HepG2 (cell line): ENCODE results near the gene SIVA1. TPM values are rescaled to one million over a fixed set of nuclear protein-coding genes. Genes with fewer than 3 reads are reported as not detected.
A peak's percentile ranks its signal among the peaks of the same experiment; 100 is the strongest.

Experiments used
- ATAC-seq: fragments of 200-7000 bp; cut with Tn5 transposase; 3 replicates; pipeline ENCODE4 v1.9.1; 2020; ENCODE audit warnings: mild to moderate bottlenecking, moderate library complexity
- BruUV-seq: library from RNA; stranded (reverse); fragments of 400-500 nt; replicated peaks from 2 replicates; lab custom pipeline; 2021; lab: Mats Ljungman, UMichigan
- CTCF ChIA-PET: fragments of 300-600 bp; formaldehyde crosslinking; extraction: SDS; loops from one replicate; lab custom pipeline; 2021; ENCODE audit warnings: low total read pairs, inconsistent platforms, low intra/inter-chr PET ratio; lab: Yijun Ruan, JAX
- POLR2A ChIA-PET: fragments of 350-600 bp; sonication (Branson Sonifier 250); formaldehyde crosslinking; loops from one replicate; lab custom pipeline; 2020; ENCODE audit warnings: antibody characterized with exemption, inconsistent platforms; lab: Yijun Ruan, JAX
- DNase-seq: peaks from one replicate; pipeline ENCODE4 v3.0.0-alpha.2; 2015; ENCODE audit warnings: low spot score
- FAIRE-seq: peaks from 3 replicates; lab custom pipeline; 2011; peaks lifted over from hg19 to GRCh38; lab: Jason Lieb, UNC
- H2AFZ ChIP-seq: one replicate; pipeline ENCODE4 v1.6.1; 2011; ENCODE audit warnings: low read length, inconsistent platforms
- H3K27ac ChIP-seq: fragments of 300-600 bp; 3 replicates; pipeline ENCODE4 v1.8.0; 2011; ENCODE audit warnings: mixed run types, mild to moderate bottlenecking, mixed read lengths, low read length, inconsistent platforms; ENCODE audit not compliant: insufficient read depth; ENCODE audit errors: extremely low read length
- H3K27me3 ChIP-seq, 2 experiments: fragments of 200-600 bp in 1 of 2; 2 replicates in 1 of 2; 3 replicates in 1 of 2; pipeline versions ENCODE4 v1.6.0 to v1.8.0; 2011; ENCODE audit warnings: low read length in 2 of 2, mild to moderate bottlenecking in 2 of 2, moderate library complexity in 2 of 2, inconsistent platforms in 1 of 2; ENCODE audit not compliant: insufficient read depth in 2 of 2, control insufficient read depth in 1 of 2
- H3K36me3 ChIP-seq, 2 experiments: fragments of 200-600 bp in 1 of 2; replicated peaks in 1 of 2; 2 replicates in 1 of 2; 3 replicates in 1 of 2; pipeline versions ENCODE4 v1.5.1 to v1.8.0; 2011; ENCODE audit warnings: low read length in 2 of 2, inconsistent platforms in 1 of 2; ENCODE audit not compliant: insufficient read depth in 2 of 2, control insufficient read depth in 1 of 2
- H3K4me1 ChIP-seq: 2 replicates; pipeline ENCODE4 v1.5.1; 2012; ENCODE audit warnings: low read length, inconsistent platforms; ENCODE audit not compliant: insufficient read depth
- H3K4me2 ChIP-seq: 2 replicates; pipeline ENCODE4 v1.6.0; 2011; ENCODE audit warnings: low read depth, low read length, inconsistent platforms
- H3K4me3 ChIP-seq, 3 experiments: fragments of 200-600 bp in 1 of 3; sonication (generic), shearing (Covaris generic) in 1 of 3; replicated peaks in 1 of 3; 2 replicates each; pipeline ENCODE4 v1.5.1; 2011 to 2016; ENCODE audit warnings: low read length in 3 of 3, inconsistent platforms in 2 of 3, low read depth in 2 of 3, mild to moderate bottlenecking in 2 of 3, control low read depth in 1 of 3, mixed read lengths in 1 of 3; ENCODE audit not compliant: insufficient read depth in 1 of 3
- H3K79me2 ChIP-seq: one replicate; pipeline ENCODE4 v1.6.1; 2011; ENCODE audit warnings: low read length, inconsistent platforms; ENCODE audit not compliant: insufficient read depth
- H3K9ac ChIP-seq: 2 replicates; pipeline ENCODE4 v1.6.0; 2011; ENCODE audit warnings: mild to moderate bottlenecking, low read depth, low read length, inconsistent platforms; ENCODE audit not compliant: insufficient read depth
- H3K9me3 ChIP-seq: 2 replicates; pipeline ENCODE4 v1.5.1; 2012; ENCODE audit warnings: mild to moderate bottlenecking, low read length
- H4K20me1 ChIP-seq: 2 replicates; pipeline ENCODE4 v1.6.0; 2011; ENCODE audit warnings: inconsistent platforms, mild to moderate bottlenecking, low read length, moderate library complexity; ENCODE audit not compliant: insufficient read depth
- CBX1 ChIP-seq: IDR thresholded peaks from one replicate; pipeline ENCODE4 v1.6.1; 2016; ENCODE audit warnings: antibody characterized with exemption, low read depth
- GZF1 ChIP-seq: sonication (generic); formaldehyde crosslinking; IDR thresholded peaks from 2 replicates; pipeline ENCODE4 v1.5.1; 2020; ENCODE audit warnings: mild to moderate bottlenecking, missing genetic modification reagents
- SNRNP70 ChIP-seq: fragments of 200-400 bp; formaldehyde crosslinking; IDR thresholded peaks from 2 replicates; pipeline ENCODE4 v1.6.1; 2017; ENCODE audit warnings: mild to moderate bottlenecking, low read depth, low read length, moderate library complexity
- STAG1 ChIP-seq: sonication (generic); formaldehyde crosslinking; IDR thresholded peaks from 2 replicates; pipeline ENCODE4 v1.4.0; 2020; ENCODE audit warnings: missing genetic modification reagents
- ZNF446 ChIP-seq: sonication (generic); formaldehyde crosslinking; IDR thresholded peaks from 2 replicates; pipeline ENCODE4 v1.5.0; 2020; ENCODE audit warnings: mild to moderate bottlenecking, missing genetic modification reagents
- ZNF484 ChIP-seq: sonication (generic); formaldehyde crosslinking; IDR thresholded peaks from 2 replicates; pipeline ENCODE4 v1.5.1; 2020; ENCODE audit warnings: mild to moderate bottlenecking, low read depth, missing genetic modification reagents, borderline replicate concordance
- ZNF746 ChIP-seq: sonication (generic); formaldehyde crosslinking; IDR thresholded peaks from 2 replicates; pipeline ENCODE4 v1.8.0; 2022; ENCODE audit warnings: mild to moderate bottlenecking, missing genetic modification reagents
- WGBS: methylation state at CpG from one replicate; pipeline ENCODE4 v1.1.6; 2017; ENCODE audit warnings: low lambda C conversion rate; 5-methylcytosine and 5-hydroxymethylcytosine counted together
- in situ Hi-C: cut with HindIII; loops from 2 replicates; pipeline ENCODE4 v1.10.0; 2017; ENCODE audit warnings: low pct_unique_long_range_greater_than_20kb; ENCODE audit not compliant: extremely low pct_ligation_motif_present
- intact Hi-C: fragments of 100-400 bp; cut with micrococcal nuclease; formaldehyde crosslinking; loops from one replicate; pipeline ENCODE4 v1.10.0; 2022; ENCODE audit not compliant: unreplicated experiment
- polyA plus RNA-seq, 8 experiments: library from polyadenylated mRNA; depleted of rRNA in 3 of 8; stranded (reverse) in 7 of 8; unstranded in 1 of 8; fragments of >200 nt; fragmentation: Illumina TruSeq in 4 of 8; extraction: Trizol in 4 of 8; gene quantifications; 2 replicates each; pipeline versions ENCODE4 v1.2.1 to v1.2.3, GENCODE V29; 2011 to 2016; ENCODE audit warnings: low read depth in 4 of 8, missing spikeins in 1 of 8, mixed read lengths in 1 of 8; ENCODE audit not compliant: insufficient read depth in 1 of 8
- total RNA-seq, 5 experiments: library from RNA; depleted of rRNA; stranded (reverse); fragments of >200 nt; fragmentation: Illumina TruSeq; extraction: Trizol; gene quantifications; 2 replicates each; pipeline ENCODE4 v1.2.3, GENCODE V29; 2016; ENCODE audit warnings: low read depth in 1 of 5
- TF ChIP-seq, protein P1 (sequence below): sonication (generic); formaldehyde crosslinking; IDR thresholded peaks from 2 replicates; pipeline ENCODE4 v1.5.0; 2020; ENCODE audit warnings: missing genetic modification reagents
- TF ChIP-seq, protein P2 (sequence below): fragments of 450-650 bp; IDR thresholded peaks from 2 replicates; pipeline ENCODE4 v1.6.1; 2017
- TF ChIP-seq, protein P3 (sequence below): sonication (generic); formaldehyde crosslinking; IDR thresholded peaks from 2 replicates; pipeline ENCODE4 v1.4.0; 2020; ENCODE audit warnings: mild to moderate bottlenecking, missing genetic modification reagents
- TF ChIP-seq, protein P4 (sequence below): sonication (generic); formaldehyde crosslinking; IDR thresholded peaks from 2 replicates; pipeline ENCODE4; 2020; ENCODE audit warnings: missing genetic modification reagents, mild to moderate bottlenecking, borderline replicate concordance
- TF ChIP-seq, protein P5 (sequence below): sonication (generic); formaldehyde crosslinking; IDR thresholded peaks from 2 replicates; pipeline ENCODE4 v1.4.0; 2020; ENCODE audit warnings: missing genetic modification reagents

The SIVA1 gene
- total and polyA plus RNA-seq, 2 of the 13 experiments (the other 11 are each of a cell fraction or from before 2014, with no cell fraction given) = 123 to 186 TPM

DNA sequence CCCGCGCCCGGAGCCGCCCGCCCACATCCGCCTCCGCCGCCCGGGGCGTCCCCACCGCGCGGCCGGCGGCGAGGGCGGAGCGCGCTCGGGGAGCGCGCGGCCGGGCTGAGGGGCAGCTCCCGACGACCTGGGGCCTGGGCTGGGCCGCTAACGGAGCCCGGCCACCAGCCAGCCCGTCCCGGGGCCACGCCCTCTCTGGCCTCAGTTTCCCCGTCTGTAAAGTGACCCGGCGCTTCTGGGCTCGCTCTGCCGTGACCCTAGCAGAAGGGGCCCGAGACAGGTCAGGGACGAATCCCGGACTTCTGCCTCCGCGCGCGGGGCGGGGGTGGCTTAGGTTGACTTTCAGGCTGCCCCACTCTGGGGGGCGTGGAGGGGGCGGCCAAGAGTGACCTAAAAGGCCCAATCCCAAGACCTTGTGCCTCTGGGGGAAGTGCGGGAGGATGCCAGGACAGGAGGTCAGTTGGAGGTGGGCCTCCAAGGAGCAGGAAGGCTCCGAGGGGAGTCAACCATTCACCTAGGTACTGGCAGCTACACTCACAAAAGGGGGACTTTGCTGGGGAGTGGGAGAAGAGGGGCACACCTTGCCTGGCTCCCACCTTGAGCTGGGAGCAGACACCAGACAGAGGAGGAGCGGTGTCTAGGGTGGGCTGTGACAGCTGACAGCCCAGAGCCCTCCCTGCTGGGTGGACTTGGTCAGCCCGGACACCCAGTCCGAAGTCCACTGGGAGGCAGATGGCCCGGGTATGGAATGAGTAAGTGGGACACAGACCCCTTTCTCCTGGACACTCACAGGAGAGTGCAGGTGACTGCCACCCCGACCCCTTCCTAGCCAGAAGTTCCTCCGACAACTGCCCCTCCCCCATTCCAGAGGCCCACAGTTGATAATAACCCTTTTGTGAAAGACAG, 43.1 kb downstream of the SIVA1 start:
- peak; percentile 22 for ATAC-seq
- TF ChIP-seq, protein P1, sequence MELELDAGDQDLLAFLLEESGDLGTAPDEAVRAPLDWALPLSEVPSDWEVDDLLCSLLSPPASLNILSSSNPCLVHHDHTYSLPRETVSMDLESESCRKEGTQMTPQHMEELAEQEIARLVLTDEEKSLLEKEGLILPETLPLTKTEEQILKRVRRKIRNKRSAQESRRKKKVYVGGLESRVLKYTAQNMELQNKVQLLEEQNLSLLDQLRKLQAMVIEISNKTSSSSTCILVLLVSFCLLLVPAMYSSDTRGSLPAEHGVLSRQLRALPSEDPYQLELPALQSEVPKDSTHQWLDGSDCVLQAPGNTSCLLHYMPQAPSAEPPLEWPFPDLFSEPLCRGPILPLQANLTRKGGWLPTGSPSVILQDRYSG (CRISPR knock-in tag) = no peak
- TF ChIP-seq, protein P2, sequence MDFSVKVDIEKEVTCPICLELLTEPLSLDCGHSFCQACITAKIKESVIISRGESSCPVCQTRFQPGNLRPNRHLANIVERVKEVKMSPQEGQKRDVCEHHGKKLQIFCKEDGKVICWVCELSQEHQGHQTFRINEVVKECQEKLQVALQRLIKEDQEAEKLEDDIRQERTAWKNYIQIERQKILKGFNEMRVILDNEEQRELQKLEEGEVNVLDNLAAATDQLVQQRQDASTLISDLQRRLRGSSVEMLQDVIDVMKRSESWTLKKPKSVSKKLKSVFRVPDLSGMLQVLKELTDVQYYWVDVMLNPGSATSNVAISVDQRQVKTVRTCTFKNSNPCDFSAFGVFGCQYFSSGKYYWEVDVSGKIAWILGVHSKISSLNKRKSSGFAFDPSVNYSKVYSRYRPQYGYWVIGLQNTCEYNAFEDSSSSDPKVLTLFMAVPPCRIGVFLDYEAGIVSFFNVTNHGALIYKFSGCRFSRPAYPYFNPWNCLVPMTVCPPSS = no peak
- no peak for TF ChIP-seq CBX1
- TF ChIP-seq ZNF484 (CRISPR knock-in tag) = no peak
- TF ChIP-seq ZNF746 (CRISPR knock-in tag) = no peak
- no peak for TF ChIP-seq GZF1 (CRISPR knock-in tag)
- TF ChIP-seq, protein P3, sequence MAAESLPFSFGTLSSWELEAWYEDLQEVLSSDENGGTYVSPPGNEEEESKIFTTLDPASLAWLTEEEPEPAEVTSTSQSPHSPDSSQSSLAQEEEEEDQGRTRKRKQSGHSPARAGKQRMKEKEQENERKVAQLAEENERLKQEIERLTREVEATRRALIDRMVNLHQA (CRISPR knock-in tag) = no peak
- TF ChIP-seq, protein P4, sequence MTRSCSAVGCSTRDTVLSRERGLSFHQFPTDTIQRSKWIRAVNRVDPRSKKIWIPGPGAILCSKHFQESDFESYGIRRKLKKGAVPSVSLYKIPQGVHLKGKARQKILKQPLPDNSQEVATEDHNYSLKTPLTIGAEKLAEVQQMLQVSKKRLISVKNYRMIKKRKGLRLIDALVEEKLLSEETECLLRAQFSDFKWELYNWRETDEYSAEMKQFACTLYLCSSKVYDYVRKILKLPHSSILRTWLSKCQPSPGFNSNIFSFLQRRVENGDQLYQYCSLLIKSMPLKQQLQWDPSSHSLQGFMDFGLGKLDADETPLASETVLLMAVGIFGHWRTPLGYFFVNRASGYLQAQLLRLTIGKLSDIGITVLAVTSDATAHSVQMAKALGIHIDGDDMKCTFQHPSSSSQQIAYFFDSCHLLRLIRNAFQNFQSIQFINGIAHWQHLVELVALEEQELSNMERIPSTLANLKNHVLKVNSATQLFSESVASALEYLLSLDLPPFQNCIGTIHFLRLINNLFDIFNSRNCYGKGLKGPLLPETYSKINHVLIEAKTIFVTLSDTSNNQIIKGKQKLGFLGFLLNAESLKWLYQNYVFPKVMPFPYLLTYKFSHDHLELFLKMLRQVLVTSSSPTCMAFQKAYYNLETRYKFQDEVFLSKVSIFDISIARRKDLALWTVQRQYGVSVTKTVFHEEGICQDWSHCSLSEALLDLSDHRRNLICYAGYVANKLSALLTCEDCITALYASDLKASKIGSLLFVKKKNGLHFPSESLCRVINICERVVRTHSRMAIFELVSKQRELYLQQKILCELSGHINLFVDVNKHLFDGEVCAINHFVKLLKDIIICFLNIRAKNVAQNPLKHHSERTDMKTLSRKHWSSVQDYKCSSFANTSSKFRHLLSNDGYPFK (CRISPR knock-in tag) = no peak
- TF ChIP-seq STAG1 (CRISPR knock-in tag) = no peak
- TF ChIP-seq SNRNP70 = no peak
- TF ChIP-seq, protein P5, sequence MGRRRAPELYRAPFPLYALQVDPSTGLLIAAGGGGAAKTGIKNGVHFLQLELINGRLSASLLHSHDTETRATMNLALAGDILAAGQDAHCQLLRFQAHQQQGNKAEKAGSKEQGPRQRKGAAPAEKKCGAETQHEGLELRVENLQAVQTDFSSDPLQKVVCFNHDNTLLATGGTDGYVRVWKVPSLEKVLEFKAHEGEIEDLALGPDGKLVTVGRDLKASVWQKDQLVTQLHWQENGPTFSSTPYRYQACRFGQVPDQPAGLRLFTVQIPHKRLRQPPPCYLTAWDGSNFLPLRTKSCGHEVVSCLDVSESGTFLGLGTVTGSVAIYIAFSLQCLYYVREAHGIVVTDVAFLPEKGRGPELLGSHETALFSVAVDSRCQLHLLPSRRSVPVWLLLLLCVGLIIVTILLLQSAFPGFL = no peak
- TF ChIP-seq ZNF446 (CRISPR knock-in tag) = no peak

More for the DNA sequence above, 43.1 kb downstream of the SIVA1 start:
- in situ Hi-C loops (no loop called here), intact Hi-C loops (loop anchor here (2.0 kb wide), 2 partner anchors 15 to 25 kb away; no protein-coding TSS in a partner anchor)
- H3K27me3 ChIP-seq = no peaks in the 10 kb centered on the region
- peak overlapping the region; percentile 52 for H3K27ac ChIP-seq
- H3K9me3 ChIP-seq = no peaks in the 10 kb centered on the region
- ChIA-PET CTCF (no interaction called here), POLR2A (interaction anchor here (1.3 to 4.1 kb wide), 4 partner anchors 27 to 69 kb away, joined by 4 to 23 read pairs (median 10); partner anchors contain the start of gene CEP170B)
- H3K79me2 ChIP-seq = peaks cover 25% of the 10 kb centered on the region
- FAIRE-seq (peak; percentile 40), DNase-seq (peak; percentile 60)
- BruUV-seq = no TSS peak
- H4K20me1 ChIP-seq = peaks cover 12% of the 10 kb centered on the region
- H3K4me3 ChIP-seq = peak overlapping the region; percentile 74 to 92 (median 88)
- H3K36me3 ChIP-seq = peaks cover 5 to 9% of the 10 kb centered on the region in 2 experiments; a peak in 3 of 5 replicates
- WGBS = 0% methylated on average over 5 of the region's 55 CpGs
- H3K4me2 ChIP-seq = peak overlapping the region; percentile 100
- peaks cover 65% of the 10 kb centered on the region for H3K4me1 ChIP-seq
- peak overlapping the region; percentile 73 for H3K9ac ChIP-seq
- H2AFZ ChIP-seq = no peak overlapping the region
